GM23248 (cell line): ENCODE data around the gene DLST.

Experiments
- EZH2 ChIP-seq: fragments of 200-600 bp; sonication (generic); IDR thresholded peaks from 2 replicates; pipeline ENCODE4 v1.6.1; 2018; ENCODE audit warnings: antibody characterized with exemption, mild to moderate bottlenecking; ENCODE audit not compliant: insufficient read depth, poor library complexity, severe bottlenecking
- EZH2phosphoT487 ChIP-seq: fragments of 200-600 bp; sonication (generic); IDR thresholded peaks from 2 replicates; pipeline ENCODE4 v1.6.1; 2018; ENCODE audit warnings: antibody characterized with exemption, moderate library complexity, mild to moderate bottlenecking, low read depth; ENCODE audit not compliant: insufficient read depth

GRCh38 chr14:74879427-74880182, 2.1 kb upstream of the DLST start:
- TF ChIP-seq EZH2: no peak
- no peak for TF ChIP-seq EZH2phosphoT487
